ENCODE results near the gene SMAD7. TPM values are rescaled to one million over a fixed set of nuclear protein-coding genes. Genes with fewer than 3 reads are reported as not detected.

SMAD7 gene
- total RNA-seq, 2 experiments from 2014 or later: 17.4 to 18.1 TPM

GRCh38 chr18:48996901-48997463, 46.2 kb upstream of the SMAD7 start:
- ATAC-seq: peak; percentile 70
- peaks cover 15% of the 10 kb centered on the region for H3K4me1 Mint-ChIP-seq (ENCODE audit: low read depth)
- H3K36me3 Mint-ChIP-seq (ENCODE audit: low read depth): no peaks in the 10 kb centered on the region
- DNase-seq: no peak
- intact Hi-C loops (cut with micrococcal nuclease): no loop called here
- CTCF ChIA-PET: interaction anchor here (0.7 to 1.4 kb wide), 3 partner anchors 13 to 450 kb away, joined by 3 to 4 read pairs (median 4); no protein-coding TSS in a partner anchor
- no peaks in the 10 kb centered on the region for H3K9me3 Mint-ChIP-seq
- peak overlapping the region; percentile 22 for H3K27ac Mint-ChIP-seq
- H3K4me3 Mint-ChIP-seq: no peak overlapping the region
- no peaks in the 10 kb centered on the region for H3K27me3 Mint-ChIP-seq
- TF ChIP-seq CTCF (IDR thresholded peaks at IDR 0.05): no peak
- POLR2A ChIA-PET: interaction anchor here (0.8 to 1.2 kb wide), 3 partner anchors 12 to 491 kb away, joined by 3 to 4 read pairs (median 3); no protein-coding TSS in a partner anchor

DNA sequence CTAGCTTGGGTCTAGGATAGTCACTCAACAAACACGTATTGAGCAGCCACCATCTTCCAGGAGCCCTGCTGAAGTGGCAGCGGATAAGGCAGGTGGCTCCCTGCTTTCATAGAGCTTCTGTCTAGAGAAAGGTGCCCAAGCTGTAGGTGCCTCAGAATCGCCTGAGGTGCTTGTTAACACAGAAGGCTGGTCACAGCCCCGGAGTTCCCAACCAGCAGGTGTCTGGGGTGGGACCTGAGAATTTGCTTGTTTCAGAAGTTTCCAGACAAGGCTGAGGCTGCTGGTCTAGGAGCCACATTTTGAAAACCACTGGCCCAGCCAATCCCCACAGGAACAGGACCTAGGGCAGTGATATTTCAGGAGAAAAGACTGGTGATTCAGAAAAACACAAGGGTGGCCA, 45.3 kb upstream of the SMAD7 start:
- intact Hi-C loops (cut with micrococcal nuclease): no loop called here
- CTCF ChIA-PET: interaction anchor here (1.1 kb wide), 1 partner anchor 10 kb away, joined by 3 read pairs; no protein-coding TSS in a partner anchor
- Mint-ChIP-seq H3K4me1 (ENCODE audit: low read depth) (peaks cover 15% of the 10 kb centered on the region), H3K36me3 (ENCODE audit: low read depth) (no peaks in the 10 kb centered on the region), H3K27ac (no peak overlapping the region), H3K4me3 (no peak overlapping the region), H3K9me3 (no peaks in the 10 kb centered on the region), H3K27me3 (no peaks in the 10 kb centered on the region)
- no peak for ATAC-seq
- POLR2A ChIA-PET: no interaction called here
- DNase-seq: no peak
- no peak for TF ChIP-seq CTCF (IDR thresholded peaks at IDR 0.05)

GRCh38 chr18:48994926-48995835, 44.4 kb upstream of the SMAD7 start:
- POLR2A ChIA-PET: no interaction called here
- CTCF ChIA-PET: interaction anchor here (1.1 kb wide), 1 partner anchor 9 kb away, joined by 3 read pairs; no protein-coding TSS in a partner anchor
- ATAC-seq: no peak

DNA sequence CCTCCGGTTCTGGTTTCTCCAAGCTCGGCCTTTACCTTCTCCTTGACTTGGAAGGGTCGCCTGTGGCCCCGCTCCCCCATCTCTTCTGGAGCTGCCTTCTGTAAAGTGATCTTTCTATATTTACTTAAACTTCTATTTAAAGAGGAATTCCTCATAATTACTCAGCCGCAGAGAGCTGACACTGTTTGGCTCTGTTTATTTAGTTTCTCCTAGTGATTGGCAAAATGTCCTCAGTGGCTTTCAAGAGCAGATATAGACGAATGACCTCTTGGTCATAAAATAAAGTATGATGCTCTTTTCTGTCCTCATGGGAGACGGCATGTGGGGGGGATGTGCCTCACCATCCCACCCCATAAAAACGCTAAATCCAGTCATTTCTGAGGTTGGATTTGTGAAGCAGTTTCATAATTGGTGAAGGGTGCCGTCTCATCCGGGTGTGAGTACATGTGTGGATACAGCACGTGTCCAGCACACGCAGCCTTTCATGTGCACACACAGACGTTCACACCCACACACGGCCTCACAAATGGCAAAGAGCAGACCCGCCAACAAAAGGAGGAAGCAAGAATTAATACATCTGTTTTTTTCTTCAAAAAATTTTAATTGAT, 43.4 kb upstream of the SMAD7 start:
- H3K36me3 Mint-ChIP-seq (ENCODE audit: low read depth): no peaks in the 10 kb centered on the region
- H3K27ac Mint-ChIP-seq: no peak overlapping the region
- ChIA-PET POLR2A (no interaction called here), CTCF (interaction anchor here (1.1 kb wide), 1 partner anchor 318 kb away, joined by 3 read pairs; no protein-coding TSS in a partner anchor)
- intact Hi-C loops (cut with micrococcal nuclease): no loop called here
- no peak overlapping the region for H3K4me3 Mint-ChIP-seq
- H3K9me3 Mint-ChIP-seq: no peaks in the 10 kb centered on the region
- DNase-seq: no peak
- no peaks in the 10 kb centered on the region for H3K27me3 Mint-ChIP-seq
- ATAC-seq: no peak
- H3K4me1 Mint-ChIP-seq (ENCODE audit: low read depth): peaks cover 15% of the 10 kb centered on the region
- no peak for TF ChIP-seq CTCF (IDR thresholded peaks at IDR 0.05)

More at GRCh38 chr18:48994926-48995835, 44.4 kb upstream of the SMAD7 start:
- Mint-ChIP-seq H3K27ac (no peak overlapping the region), H3K27me3 (no peaks in the 10 kb centered on the region), H3K36me3 (ENCODE audit: low read depth) (no peaks in the 10 kb centered on the region), H3K9me3 (no peaks in the 10 kb centered on the region), H3K4me1 (ENCODE audit: low read depth) (peaks cover 15% of the 10 kb centered on the region), H3K4me3 (no peak overlapping the region)
- intact Hi-C loops (cut with micrococcal nuclease): no loop called here
- TF ChIP-seq CTCF (IDR thresholded peaks at IDR 0.05): no peak
- no peak for DNase-seq

Data from activated CD8-positive, alpha-beta T cell treated with anti-CD3 and anti-CD28 coated beads for 36 hours (primary cell).